Measurements from ENCODE around the gene NR2F6.

NR2F6 gene

DNA sequence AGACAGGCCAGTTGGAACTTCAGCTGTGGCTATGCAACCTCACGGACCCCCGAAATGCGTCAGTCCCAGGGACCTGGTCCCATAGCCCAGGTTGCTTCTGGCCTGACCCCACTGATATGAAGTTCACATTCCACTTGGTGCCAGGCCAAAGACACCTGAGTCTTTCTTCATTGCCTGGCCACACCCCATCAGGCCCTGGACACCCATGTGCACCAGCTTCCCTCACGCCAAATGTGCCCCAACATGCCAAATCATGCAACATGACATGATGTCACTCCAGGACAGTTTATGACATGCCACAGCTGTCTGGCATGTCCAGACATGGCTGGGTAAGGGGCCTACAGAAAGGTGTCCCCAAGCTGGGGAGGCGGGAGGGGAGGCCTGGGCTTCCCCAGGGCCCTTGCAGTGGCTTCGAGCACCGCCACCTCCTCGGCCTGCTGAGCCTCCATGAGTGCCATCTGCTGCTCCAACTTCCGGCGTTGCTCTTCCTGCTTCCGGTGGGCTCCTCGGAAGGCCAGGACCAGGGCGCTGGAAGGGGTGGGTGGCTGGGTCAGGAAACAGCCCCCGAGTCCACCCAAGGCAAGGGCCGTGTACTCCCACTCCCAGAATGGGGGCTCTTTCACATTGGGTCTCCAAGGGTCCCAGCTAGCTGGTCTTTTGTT, 4.3 kb upstream of the NR2F6 start:
- H3K9me3 ChIP-seq (ENCODE audit: control insufficient read depth in 2 of 2, low read length in 2 of 2) = no peaks in the 10 kb centered on the region
- H3K4me3 ChIP-seq (ENCODE audit: low read length in 2 of 2) = no peak overlapping the region
- H3K36me3 ChIP-seq (ENCODE audit: control insufficient read depth in 2 of 2, insufficient read depth in 2 of 2, low read length in 2 of 2) = no peaks in the 10 kb centered on the region
- no peaks in the 10 kb centered on the region for H3K27me3 ChIP-seq (ENCODE audit: control insufficient read depth in 2 of 2, insufficient read depth in 2 of 2, low read length in 2 of 2)
- no peak overlapping the region for H3K27ac ChIP-seq (ENCODE audit: low read depth in 2 of 2, low read length in 2 of 2)
- H3K9ac ChIP-seq (ENCODE audit: low read depth in 1 of 2, low read length in 2 of 2) = no peak overlapping the region
- H3K4me1 ChIP-seq (ENCODE audit: control insufficient read depth in 2 of 2, insufficient read depth in 2 of 2, low read length in 2 of 2) = peaks cover 26 to 30% of the 10 kb centered on the region in 2 donors

- H3K27ac ChIP-seq (ENCODE audit: low read depth in 2 of 2, low read length in 2 of 2) = peak overlapping the region; percentile 82 to 95
- H3K4me3 ChIP-seq (ENCODE audit: low read length in 2 of 2) = no peak overlapping the region
- H3K36me3 ChIP-seq (ENCODE audit: control insufficient read depth in 2 of 2, insufficient read depth in 2 of 2, low read length in 2 of 2) = no peaks in the 10 kb centered on the region
- no peaks in the 10 kb centered on the region for H3K9me3 ChIP-seq (ENCODE audit: control insufficient read depth in 2 of 2, low read length in 2 of 2)
- no peaks in the 10 kb centered on the region for H3K27me3 ChIP-seq (ENCODE audit: control insufficient read depth in 2 of 2, insufficient read depth in 2 of 2, low read length in 2 of 2)
- H3K4me1 ChIP-seq (ENCODE audit: control insufficient read depth in 2 of 2, insufficient read depth in 2 of 2, low read length in 2 of 2) = peaks cover 29 to 30% of the 10 kb centered on the region in 2 donors
- peak overlapping the region; percentile 37 to 63 for H3K9ac ChIP-seq (ENCODE audit: low read depth in 1 of 2, low read length in 2 of 2)
Observed at GRCh38 chr19:17248011-17248776, 2.5 kb upstream of the NR2F6 start.

DNA sequence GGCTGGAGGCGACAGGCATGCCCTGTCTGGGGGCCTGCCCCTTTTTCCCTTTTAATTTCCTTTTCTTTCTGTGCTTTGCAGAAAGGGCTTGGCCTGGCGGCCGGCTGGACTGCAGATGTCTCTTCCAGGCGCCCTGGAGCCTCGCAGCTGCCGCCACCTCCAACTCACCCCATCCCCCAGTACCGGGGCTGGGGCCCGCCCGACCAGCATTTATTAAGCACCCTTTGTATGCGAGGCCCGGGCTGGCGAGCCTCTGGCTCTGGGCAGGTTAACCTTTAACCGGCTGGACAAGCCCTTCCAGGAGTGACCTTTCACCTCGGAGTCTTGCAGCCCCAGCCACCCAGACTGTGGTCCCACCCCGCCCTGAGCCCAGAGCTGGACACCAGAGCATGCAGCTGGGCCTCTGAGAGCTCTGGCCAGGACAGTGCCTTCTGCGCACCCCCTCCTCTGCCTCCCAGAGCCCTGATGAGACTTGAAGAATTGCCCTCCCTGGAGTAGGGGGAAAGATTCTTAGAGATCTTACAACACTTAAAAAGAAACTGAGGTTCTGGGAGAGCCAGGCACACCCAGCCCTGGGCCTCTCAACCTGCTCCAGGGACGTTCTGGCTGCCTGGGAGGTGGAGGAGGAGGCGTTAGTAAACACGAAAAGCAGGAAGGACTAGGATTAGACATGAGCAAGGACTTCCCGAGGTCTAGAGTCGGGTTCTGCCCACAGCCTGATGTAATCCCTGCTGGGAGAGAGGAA, 1.1 kb upstream of the NR2F6 start:
- Histone ChIP-seq H3K4me1 (ENCODE audit: control insufficient read depth in 2 of 2, insufficient read depth in 2 of 2, low read length in 2 of 2) (peaks cover 40 to 42% of the 10 kb centered on the region in 2 donors), H3K36me3 (ENCODE audit: control insufficient read depth in 2 of 2, insufficient read depth in 2 of 2, low read length in 2 of 2) (no peaks in the 10 kb centered on the region), H3K4me3 (ENCODE audit: low read length in 2 of 2) (peak overlapping the region; percentile 67 to 72), H3K9ac (ENCODE audit: low read depth in 1 of 2, low read length in 2 of 2) (peak overlapping the region; percentile 47 to 77), H3K9me3 (ENCODE audit: control insufficient read depth in 2 of 2, low read length in 2 of 2) (no peaks in the 10 kb centered on the region), H3K27me3 (ENCODE audit: control insufficient read depth in 2 of 2, insufficient read depth in 2 of 2, low read length in 2 of 2) (no peaks in the 10 kb centered on the region), H3K27ac (ENCODE audit: low read depth in 2 of 2, low read length in 2 of 2) (peak overlapping the region; percentile 94 to 95)

GRCh38 chr19:17244618-17245534, 843 bp downstream of the NR2F6 start:
- no peaks in the 10 kb centered on the region for H3K27me3 ChIP-seq (ENCODE audit: control insufficient read depth in 2 of 2, insufficient read depth in 2 of 2, low read length in 2 of 2)
- peak overlapping the region; percentile 88 to 90 for H3K27ac ChIP-seq (ENCODE audit: low read depth in 2 of 2, low read length in 2 of 2)
- peaks cover 51 to 59% of the 10 kb centered on the region in 2 donors for H3K4me1 ChIP-seq (ENCODE audit: control insufficient read depth in 2 of 2, insufficient read depth in 2 of 2, low read length in 2 of 2)
- no peaks in the 10 kb centered on the region for H3K9me3 ChIP-seq (ENCODE audit: control insufficient read depth in 2 of 2, low read length in 2 of 2)
- H3K4me3 ChIP-seq (ENCODE audit: low read length in 2 of 2) = peak overlapping the region; percentile 81 to 86
- peaks cover 5 to 7% of the 10 kb centered on the region in 2 donors for H3K36me3 ChIP-seq (ENCODE audit: control insufficient read depth in 2 of 2, insufficient read depth in 2 of 2, low read length in 2 of 2)
- H3K9ac ChIP-seq (ENCODE audit: low read depth in 1 of 2, low read length in 2 of 2) = peak overlapping the region; percentile 81 to 92

GRCh38 chr19:17243830-17244617, 1.7 kb downstream of the NR2F6 start:
- peak overlapping the region; percentile 81 to 92 for H3K9ac ChIP-seq (ENCODE audit: low read depth in 1 of 2, low read length in 2 of 2)
- peak overlapping the region; percentile 81 to 86 for H3K4me3 ChIP-seq (ENCODE audit: low read length in 2 of 2)
- H3K27me3 ChIP-seq (ENCODE audit: control insufficient read depth in 2 of 2, insufficient read depth in 2 of 2, low read length in 2 of 2) = no peaks in the 10 kb centered on the region
- H3K36me3 ChIP-seq (ENCODE audit: control insufficient read depth in 2 of 2, insufficient read depth in 2 of 2, low read length in 2 of 2) = peaks cover 5 to 7% of the 10 kb centered on the region in 2 donors
- H3K4me1 ChIP-seq (ENCODE audit: control insufficient read depth in 2 of 2, insufficient read depth in 2 of 2, low read length in 2 of 2) = peaks cover 54 to 58% of the 10 kb centered on the region in 2 donors
- H3K27ac ChIP-seq (ENCODE audit: low read depth in 2 of 2, low read length in 2 of 2) = peak overlapping the region; percentile 88 to 90
- no peaks in the 10 kb centered on the region for H3K9me3 ChIP-seq (ENCODE audit: control insufficient read depth in 2 of 2, low read length in 2 of 2)

GRCh38 chr19:17243211-17243829, 2.4 kb downstream of the NR2F6 start:
- peaks cover 9% of the 10 kb centered on the region in 2 donors for H3K36me3 ChIP-seq (ENCODE audit: control insufficient read depth in 2 of 2, insufficient read depth in 2 of 2, low read length in 2 of 2)
- peak overlapping the region; percentile 70 to 92 for H3K9ac ChIP-seq (ENCODE audit: low read depth in 1 of 2, low read length in 2 of 2)
- H3K27ac ChIP-seq (ENCODE audit: low read depth in 2 of 2, low read length in 2 of 2) = peak overlapping the region; percentile 88 to 90
- no peaks in the 10 kb centered on the region for H3K9me3 ChIP-seq (ENCODE audit: control insufficient read depth in 2 of 2, low read length in 2 of 2)
- no peaks in the 10 kb centered on the region for H3K27me3 ChIP-seq (ENCODE audit: control insufficient read depth in 2 of 2, insufficient read depth in 2 of 2, low read length in 2 of 2)
- H3K4me3 ChIP-seq (ENCODE audit: low read length in 2 of 2) = peak overlapping the region; percentile 81 to 86
- peaks cover 48 to 51% of the 10 kb centered on the region in 2 donors for H3K4me1 ChIP-seq (ENCODE audit: control insufficient read depth in 2 of 2, insufficient read depth in 2 of 2, low read length in 2 of 2)

DNA sequence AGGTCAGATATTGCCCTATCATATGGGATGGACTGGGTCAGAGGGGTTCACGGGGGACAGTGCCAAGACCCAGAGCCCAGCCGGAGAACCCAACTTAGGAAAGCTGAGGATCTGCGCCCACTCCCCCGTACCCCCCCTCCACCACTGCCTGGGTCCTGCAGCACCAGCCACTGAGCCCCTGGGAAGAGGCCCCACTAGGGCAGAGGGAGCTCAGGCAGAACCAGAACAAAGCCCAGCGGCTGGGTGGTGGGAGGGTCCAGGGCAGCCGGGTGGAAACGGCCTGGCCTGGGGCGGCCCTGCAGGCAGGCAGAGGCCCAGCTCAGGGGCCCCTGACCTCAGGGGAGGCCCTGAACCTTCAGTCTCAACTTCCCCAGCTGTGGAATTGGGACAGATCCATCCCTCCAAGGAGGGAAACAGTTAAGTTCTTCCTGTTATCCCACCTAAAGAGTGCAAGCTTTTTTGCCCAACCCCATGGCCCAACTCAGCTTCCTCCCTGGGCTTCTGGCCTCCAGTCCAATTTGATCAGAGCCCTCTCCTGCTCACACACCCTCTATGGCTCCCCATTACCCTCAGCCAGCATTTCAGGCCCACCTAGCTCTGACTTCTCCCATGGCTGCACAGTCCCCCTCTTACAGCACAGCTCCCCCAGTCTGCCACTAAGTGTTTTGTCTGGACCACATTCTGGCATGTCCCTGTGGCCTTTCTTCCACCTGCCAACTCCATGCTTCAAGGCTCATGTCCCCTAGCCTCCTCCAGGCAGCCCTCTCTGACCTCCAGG, 3.1 kb downstream of the NR2F6 start:
- peak overlapping the region; percentile 38 to 70 for H3K9ac ChIP-seq (ENCODE audit: low read depth in 1 of 2, low read length in 2 of 2)
- peak overlapping the region; percentile 32 to 81 for H3K4me3 ChIP-seq (ENCODE audit: low read length in 2 of 2)
- no peaks in the 10 kb centered on the region for H3K9me3 ChIP-seq (ENCODE audit: control insufficient read depth in 2 of 2, low read length in 2 of 2)
- peaks cover 15 to 16% of the 10 kb centered on the region in 2 donors for H3K36me3 ChIP-seq (ENCODE audit: control insufficient read depth in 2 of 2, insufficient read depth in 2 of 2, low read length in 2 of 2)
- no peaks in the 10 kb centered on the region for H3K27me3 ChIP-seq (ENCODE audit: control insufficient read depth in 2 of 2, insufficient read depth in 2 of 2, low read length in 2 of 2)
- H3K27ac ChIP-seq (ENCODE audit: low read depth in 2 of 2, low read length in 2 of 2) = peak overlapping the region; percentile 88 to 90
- H3K4me1 ChIP-seq (ENCODE audit: control insufficient read depth in 2 of 2, insufficient read depth in 2 of 2, low read length in 2 of 2) = peaks cover 43 to 48% of the 10 kb centered on the region in 2 donors

DNA sequence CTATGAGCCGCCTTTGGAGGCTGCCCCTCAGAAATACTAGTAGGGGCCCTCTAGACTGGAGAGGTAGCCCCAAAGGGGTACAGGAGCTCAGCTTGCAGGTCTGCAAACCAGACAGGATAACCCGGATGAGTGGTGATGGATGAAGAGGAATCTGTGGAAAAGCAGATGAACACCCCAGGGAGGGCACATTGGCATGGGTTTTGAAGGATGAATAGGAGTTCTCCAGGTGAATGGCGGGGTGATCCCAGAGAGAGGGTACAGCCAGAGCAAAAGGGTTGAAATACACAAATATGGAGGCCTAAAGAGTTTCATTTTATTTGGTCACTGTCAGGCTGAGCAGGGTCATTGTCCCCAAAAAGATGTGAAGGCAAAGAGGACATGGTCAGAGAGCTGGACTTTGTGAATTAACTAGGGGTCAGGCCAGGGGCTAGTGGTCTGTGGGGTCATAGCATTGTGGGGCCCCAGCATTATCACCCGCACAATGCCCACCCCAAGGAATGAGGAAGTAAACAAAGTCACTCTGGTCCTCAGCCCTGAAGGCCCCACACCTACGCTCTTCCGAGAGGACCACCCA, 4.8 kb downstream of the NR2F6 start:
- Histone ChIP-seq H3K9ac (ENCODE audit: low read depth in 1 of 2, low read length in 2 of 2) (peak overlapping the region; percentile 24 to 62), H3K27me3 (ENCODE audit: control insufficient read depth in 2 of 2, insufficient read depth in 2 of 2, low read length in 2 of 2) (no peaks in the 10 kb centered on the region), H3K36me3 (ENCODE audit: control insufficient read depth in 2 of 2, insufficient read depth in 2 of 2, low read length in 2 of 2) (peaks cover 16 to 18% of the 10 kb centered on the region in 2 donors), H3K4me3 (ENCODE audit: low read length in 2 of 2) (peak overlapping the region; percentile 13 to 39), H3K9me3 (ENCODE audit: control insufficient read depth in 2 of 2, low read length in 2 of 2) (no peaks in the 10 kb centered on the region), H3K4me1 (ENCODE audit: control insufficient read depth in 2 of 2, insufficient read depth in 2 of 2, low read length in 2 of 2) (peaks cover 39 to 47% of the 10 kb centered on the region in 2 donors), H3K27ac (ENCODE audit: low read depth in 2 of 2, low read length in 2 of 2) (peak overlapping the region; percentile 76 to 82)
